OCI-LY3 (cell line): ENCODE measurements around the gene ASB7.

Experiments
- EZH2phosphoT487 ChIP-seq: fragments of 200-600 bp; shearing (Covaris generic); IDR thresholded peaks from 2 replicates; pipeline ENCODE4 v1.6.1; 2018; ENCODE audit warnings: antibody characterized with exemption, mixed run types, low read depth
- TF ChIP-seq, protein P1 (sequence below): fragments of 200-600, 300-600 bp; sonication (generic); IDR thresholded peaks from 2 replicates; pipeline ENCODE4 v1.5.1; 2014; ENCODE audit warnings: antibody characterized with exemption, low read length, low read depth

DNA sequence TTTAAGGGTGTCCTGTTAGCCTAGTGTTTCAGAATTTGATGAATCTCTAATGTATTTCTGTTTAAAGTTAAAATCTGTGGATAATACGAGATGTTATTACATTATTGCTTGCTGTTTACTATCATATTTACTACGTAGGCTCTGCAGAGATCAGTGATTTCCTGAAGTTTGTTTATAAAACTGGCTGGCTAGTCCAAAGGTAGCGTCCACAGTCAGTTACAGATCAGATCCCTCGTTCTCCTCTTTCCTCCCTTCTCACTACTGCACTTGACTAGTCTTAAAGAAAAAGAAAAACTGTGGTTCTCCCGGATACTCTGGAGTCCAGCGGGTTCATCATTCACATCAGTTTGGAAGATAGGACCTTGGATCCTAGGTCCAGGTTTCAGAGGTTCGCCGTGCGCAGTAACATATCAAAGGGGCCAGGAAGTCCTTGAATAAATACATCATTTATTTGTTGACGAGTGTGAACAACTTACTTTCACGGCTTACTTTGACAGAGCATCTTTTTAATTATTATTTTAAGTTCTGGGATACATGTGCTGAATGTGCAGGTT, 35.9 kb downstream of the ASB7 start:
- TF ChIP-seq, protein P1, sequence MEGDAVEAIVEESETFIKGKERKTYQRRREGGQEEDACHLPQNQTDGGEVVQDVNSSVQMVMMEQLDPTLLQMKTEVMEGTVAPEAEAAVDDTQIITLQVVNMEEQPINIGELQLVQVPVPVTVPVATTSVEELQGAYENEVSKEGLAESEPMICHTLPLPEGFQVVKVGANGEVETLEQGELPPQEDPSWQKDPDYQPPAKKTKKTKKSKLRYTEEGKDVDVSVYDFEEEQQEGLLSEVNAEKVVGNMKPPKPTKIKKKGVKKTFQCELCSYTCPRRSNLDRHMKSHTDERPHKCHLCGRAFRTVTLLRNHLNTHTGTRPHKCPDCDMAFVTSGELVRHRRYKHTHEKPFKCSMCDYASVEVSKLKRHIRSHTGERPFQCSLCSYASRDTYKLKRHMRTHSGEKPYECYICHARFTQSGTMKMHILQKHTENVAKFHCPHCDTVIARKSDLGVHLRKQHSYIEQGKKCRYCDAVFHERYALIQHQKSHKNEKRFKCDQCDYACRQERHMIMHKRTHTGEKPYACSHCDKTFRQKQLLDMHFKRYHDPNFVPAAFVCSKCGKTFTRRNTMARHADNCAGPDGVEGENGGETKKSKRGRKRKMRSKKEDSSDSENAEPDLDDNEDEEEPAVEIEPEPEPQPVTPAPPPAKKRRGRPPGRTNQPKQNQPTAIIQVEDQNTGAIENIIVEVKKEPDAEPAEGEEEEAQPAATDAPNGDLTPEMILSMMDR: no peak
- no peak for TF ChIP-seq EZH2phosphoT487
